Fibroblast of skin of scalp (primary cell): ENCODE measurements around the gene ATXN1.
A peak's percentile ranks its signal among the peaks of the same experiment; 100 is the strongest.

Experiments
- DNase-seq: peaks from one replicate; pipeline ENCODE4 v3.0.0-alpha.2; 2013

Gene ATXN1

DNA sequence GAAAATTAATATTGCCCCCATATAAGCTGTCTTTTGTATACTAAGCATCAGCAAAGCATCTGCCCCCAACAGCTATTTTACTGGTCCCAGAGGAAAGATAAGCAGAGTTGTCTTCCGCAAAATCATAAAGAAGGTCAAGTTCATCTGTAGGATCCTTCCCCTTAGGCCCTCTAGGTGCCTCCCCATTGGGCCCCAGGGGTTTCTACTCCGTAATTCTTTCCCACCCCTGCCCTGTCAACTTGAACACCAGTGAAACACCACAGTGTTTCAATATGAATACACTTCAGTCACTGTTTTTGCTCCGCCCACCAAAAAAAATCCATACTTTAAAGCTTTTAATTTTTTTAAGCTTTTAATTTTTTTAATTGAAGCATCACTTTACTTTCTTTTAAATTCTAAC is 159.2 kb downstream of the ATXN1 start:
- no peak for DNase-seq

- DNase-seq, result no peak
Measured at GRCh38 chr6:16600701-16601100, 160.6 kb downstream of the ATXN1 start.

GRCh38 chr6:16600026-16600425 is 161.2 kb downstream of the ATXN1 start:
- DNase-seq, result no peak

DNA sequence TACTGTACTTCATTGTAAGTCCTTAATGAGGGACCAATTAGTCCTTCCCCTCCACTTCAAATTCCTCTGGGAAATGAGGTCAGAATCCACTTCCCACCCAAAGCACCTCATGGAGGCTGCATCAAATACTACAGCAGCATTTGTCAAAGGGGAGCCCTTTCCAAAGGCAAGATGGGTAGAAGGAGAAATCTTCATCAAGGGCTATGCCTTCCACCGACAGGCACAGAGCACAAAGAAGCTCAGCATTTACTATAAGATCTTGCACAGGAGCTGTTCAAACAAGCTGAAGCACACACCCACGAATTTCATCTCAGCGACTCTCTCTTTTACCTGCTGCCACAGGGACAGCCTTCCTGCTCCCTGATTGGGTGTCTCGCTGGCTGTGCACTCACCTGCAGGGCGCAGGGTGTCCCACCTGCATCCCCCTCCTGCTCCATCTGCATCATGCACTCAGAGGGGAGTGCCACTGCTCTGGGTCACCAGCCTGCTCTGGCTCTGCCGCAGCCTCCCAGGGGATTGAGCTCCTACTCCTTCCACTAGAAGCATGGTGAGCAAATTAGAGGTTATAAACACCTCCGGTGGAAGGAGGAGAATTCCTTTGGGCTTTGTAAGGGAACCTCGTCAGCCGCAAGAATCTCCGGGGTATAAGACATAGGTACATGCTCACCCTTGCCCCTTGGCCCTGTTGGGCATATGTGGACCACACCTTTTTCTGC is 164.5 kb downstream of the ATXN1 start:
- DNase-seq, result no peak

DNA sequence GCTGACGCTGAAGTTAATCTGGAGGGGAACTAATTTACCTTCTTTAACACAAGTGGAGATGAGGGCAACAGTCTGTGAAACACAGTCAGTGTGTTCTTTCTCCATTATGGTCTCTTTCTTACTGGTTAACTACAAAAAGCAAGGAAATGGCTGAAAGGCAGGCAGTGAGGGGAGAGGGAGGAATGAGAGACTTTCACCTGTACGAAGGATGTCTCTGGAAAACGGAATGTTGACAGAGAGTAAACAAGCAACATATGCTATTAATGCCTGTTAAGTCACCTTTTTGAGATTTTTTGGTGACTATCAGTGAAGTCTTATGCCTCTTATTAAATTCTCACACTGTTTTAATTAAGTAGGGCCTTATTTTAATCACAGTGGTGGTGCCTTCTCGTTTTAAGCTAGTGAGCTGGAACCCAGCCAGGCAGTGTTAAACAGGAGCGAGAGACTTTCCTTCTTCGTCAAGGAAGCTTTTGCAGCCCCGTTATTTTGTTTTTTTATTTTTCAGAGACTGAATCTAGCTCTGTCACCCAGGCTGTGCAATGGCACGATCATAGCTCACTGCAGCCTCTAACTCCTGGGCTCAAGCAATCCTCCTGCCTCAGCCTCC is 165.6 kb downstream of the ATXN1 start:
- no peak for DNase-seq

DNA sequence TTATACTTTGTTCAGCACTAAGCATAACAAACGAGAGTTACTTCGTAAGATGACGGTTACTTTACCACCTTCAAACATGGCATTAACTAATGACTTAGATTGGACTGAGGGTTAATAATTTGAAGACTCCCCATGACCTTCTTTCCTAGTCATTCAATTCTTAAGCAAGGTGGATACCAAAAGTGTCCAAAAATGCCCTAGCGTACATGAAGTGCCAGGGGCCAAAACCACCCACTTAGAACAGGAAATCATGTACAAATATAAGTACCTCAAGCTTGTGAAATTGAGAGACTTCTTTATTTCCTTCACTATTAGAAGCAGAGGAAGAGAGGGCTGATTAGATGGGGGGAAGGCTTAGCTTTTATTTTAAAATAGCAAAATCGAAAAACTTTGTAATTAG is 166.4 kb downstream of the ATXN1 start:
- no peak for DNase-seq

- no peak for DNase-seq
Measured at GRCh38 chr6:16592223-16592911, 168.9 kb downstream of the ATXN1 start.

GRCh38 chr6:16591396-16592222 is 169.7 kb downstream of the ATXN1 start:
- DNase-seq, result peak; percentile 80

DNA sequence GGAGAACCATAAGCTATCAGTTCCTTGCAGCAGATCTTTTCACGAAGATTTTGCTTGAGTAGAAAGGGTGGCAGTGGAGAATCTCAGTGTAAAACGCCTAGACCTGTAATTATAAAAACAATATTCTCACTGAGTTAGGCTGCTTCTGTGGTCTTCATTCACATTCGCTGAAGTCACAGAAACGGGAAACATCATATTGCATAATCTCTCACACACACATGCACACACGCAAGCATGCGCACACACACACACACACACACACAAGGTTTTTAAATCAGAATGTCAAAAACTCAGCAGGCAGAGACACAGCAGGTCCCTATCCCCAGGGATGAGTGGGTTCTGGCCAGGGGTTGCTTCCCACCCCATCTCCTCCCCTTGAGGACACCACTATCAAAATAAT is 175.5 kb downstream of the ATXN1 start:
- no peak for DNase-seq

- no peak for DNase-seq
Measured at GRCh38 chr6:16583144-16583762, 178.0 kb downstream of the ATXN1 start.

GRCh38 chr6:16582446-16583143 is 178.7 kb downstream of the ATXN1 start:
- no peak for DNase-seq

DNA sequence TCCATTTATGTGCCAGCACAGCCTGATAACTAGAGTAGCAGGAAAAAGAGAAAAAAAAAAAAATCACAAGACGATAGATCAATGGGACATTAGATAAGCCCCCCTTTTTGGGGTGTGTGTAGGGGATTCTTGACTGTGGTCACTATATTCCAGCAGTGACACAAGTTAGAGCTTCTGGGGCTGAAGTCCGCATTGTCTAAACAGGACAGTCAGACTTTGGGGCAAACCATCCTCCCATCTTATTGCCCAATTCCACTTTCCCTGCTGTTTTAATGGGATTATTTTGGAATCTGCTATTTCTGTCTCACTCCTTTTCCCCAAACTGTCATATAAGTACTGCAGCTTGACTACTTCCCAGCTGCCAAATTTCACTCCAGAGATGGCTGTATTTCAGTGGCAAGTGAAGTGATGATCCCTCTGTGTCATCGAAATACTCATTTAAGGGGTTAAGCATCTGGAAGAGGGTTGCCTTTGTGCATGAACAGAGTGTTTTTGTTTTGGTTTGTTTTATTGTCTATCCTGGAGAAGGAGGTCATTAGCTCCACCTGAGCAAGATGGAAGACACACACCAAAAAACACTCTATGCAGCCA is 182.5 kb downstream of the ATXN1 start:
- no peak for DNase-seq

- DNase-seq, result no peak
Measured at GRCh38 chr6:16576451-16577368, 184.6 kb downstream of the ATXN1 start.

GRCh38 chr6:16575655-16576054 is 185.6 kb downstream of the ATXN1 start:
- DNase-seq, result no peak

DNA sequence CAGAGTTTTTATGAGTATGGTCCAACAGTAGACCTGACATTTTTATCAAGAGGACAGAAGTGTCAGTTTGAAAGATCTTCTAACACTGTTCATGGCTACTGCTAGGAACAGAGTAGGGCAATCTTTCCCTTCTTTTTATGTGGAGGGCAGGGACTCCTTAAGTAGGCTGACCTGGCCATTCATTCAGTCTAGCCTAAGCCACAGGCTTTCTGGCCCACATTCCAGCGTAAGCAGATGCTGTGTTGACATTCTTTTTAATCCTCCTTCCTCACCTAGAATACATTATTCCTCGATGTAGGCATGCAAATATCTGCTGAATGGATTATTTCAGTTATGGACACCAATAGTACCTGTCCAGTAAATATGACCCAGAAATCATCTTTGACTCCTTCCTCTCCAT is 188.3 kb downstream of the ATXN1 start:
- no peak for DNase-seq

DNA sequence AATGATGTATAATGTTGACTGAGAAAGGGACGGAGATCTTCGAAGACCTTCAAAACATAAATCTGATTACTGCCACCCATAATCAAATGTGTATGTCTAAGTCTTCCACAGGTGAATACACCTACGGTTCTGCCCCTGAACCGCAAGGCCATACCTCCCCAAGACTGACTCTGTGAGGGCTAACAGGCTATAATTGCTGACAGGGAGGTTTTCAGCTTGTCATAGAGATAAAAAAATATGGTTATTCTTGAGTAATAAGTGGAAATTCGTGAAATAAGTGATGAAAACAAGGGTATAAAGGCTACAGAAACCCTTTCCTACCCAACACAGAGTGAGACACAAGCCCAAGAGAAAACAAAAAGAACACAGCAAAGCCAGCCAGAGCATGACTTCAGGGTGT is 188.9 kb downstream of the ATXN1 start:
- no peak for DNase-seq

GRCh38 chr6:16570946-16571345 is 190.3 kb downstream of the ATXN1 start:
- no peak for DNase-seq

DNA sequence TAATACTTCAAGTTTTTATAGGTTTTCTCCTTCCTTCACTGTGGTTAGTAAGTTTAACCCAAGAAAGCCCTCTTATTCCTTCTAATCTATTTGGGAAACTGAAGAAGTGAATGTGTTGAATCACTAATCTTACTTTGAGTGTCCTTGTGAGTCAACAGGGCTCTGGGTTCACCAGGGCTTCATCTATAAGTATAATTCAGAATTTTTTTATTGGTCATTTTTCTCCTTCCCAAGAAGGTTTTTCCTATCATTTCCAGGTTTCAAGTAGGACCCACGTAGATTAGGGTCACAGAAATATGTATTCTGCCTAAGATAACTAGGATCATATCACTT is 191.1 kb downstream of the ATXN1 start:
- no peak for DNase-seq

- DNase-seq, result no peak
Measured at GRCh38 chr6:16568128-16568527, 193.1 kb downstream of the ATXN1 start.

- DNase-seq, result no peak
Measured at GRCh38 chr6:16567071-16567470, 194.2 kb downstream of the ATXN1 start.

- peak; percentile 81 for DNase-seq
Measured at GRCh38 chr6:16564436-16564835, 196.8 kb downstream of the ATXN1 start.
